ENCODE results near the gene KRT84.

The KRT84 gene

DNA sequence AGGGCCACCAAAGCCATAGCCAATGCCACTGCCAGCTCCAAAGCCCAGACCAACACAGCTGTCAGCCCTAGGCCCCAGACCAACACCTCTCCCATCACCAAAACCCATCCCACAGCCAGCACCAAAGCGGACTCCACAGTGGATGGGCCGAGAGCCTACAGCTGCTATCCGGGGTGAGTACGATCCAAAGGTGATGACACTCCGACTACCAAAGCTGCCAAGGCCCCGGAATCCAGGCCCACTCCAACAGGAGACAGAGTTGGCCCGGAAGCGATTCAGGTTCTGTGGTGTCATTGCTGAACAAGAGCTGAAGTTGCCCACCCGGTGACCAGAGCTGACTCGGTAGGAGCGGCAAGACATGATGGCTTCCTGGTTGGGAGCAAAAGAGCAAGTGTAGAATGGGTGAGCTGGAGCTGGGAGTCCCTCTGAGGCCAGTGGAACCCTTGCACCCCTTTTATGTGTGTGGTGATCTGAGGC, at the start of gene KRT84:
KRT84 (minus strand) TSS at position 427 of the 477 bp plus-strand sequence; CDS start at position 360, 67 bp downstream.
- no peak for DNase-seq

DNA sequence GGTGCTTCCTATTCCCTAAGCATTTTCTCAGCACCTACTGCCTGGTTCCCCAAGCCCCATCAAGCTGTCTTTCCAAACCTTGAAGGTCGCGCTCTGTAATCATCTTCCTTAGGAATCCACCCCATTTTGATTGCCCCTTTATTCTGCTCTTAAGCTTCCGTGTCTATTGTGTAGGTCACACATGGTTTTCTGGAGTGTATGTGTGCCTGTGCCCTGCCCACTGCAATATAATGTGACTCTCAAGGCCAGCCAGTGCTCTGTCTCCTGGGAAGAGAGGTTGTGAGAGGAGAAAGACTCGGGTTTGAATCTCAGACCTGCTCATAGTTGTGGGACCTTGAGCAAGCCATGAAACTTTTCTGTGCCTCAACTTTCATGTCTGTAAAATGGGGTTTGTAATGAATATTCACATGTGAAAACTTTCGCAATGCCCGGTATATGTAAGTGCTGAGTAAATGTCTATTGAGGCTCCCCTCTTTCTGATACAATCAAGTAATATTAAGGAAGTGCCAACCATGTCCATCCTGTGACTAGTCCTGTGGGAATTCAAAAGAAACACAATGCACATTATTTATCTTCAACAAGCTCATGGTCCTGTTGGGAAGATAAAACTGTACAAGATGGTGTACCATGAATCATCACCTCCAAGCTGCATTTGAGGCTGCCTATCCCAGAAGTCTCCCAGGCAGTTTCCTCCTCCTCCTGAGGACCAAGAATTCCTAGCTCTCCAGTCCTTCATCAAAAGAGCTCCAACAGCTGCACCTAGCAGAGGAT, 49.5 kb upstream of the KRT84 start:
- DNase-seq = no peak

- no peak for DNase-seq
Measured at GRCh38 chr12:52434081-52434733, 48.8 kb upstream of the KRT84 start, which contains the start of gene KRT75. Gene KRT75 (minus strand): TSS chr12:52434371. CDS start chr12:52434304, 67 bp downstream.

DNA sequence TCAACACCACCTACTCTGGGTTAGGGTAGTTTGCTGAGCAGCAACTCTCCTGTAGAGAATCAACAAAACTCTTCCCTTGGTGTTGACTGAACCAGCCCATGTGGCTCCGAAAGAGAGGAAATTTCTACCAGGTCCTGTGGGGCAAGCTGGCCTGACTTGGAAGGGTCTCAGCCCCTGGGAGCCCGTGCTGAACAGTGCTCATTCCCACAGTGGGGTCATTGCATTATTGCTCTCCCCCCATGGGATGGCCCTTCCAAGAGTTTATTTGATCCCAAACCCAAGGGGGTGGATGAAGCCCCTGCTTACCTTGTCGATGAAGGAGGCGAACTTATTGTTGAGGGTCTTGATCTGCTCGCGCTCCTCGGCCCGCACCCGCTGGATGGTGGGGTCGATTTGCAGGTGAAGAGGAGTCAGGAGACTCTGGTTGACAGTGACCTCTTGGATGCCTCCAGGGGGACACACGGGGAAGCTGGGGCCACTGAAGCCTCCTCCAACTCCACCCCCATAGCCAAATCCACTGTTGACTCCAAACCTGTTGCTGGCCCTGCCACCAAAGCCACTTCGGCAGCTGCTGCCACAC, 48.1 kb upstream of the KRT84 start:
- DNase-seq = no peak

GRCh38 chr12:52432559-52433207, 47.2 kb upstream of the KRT84 start:
- DNase-seq = no peak

DNA sequence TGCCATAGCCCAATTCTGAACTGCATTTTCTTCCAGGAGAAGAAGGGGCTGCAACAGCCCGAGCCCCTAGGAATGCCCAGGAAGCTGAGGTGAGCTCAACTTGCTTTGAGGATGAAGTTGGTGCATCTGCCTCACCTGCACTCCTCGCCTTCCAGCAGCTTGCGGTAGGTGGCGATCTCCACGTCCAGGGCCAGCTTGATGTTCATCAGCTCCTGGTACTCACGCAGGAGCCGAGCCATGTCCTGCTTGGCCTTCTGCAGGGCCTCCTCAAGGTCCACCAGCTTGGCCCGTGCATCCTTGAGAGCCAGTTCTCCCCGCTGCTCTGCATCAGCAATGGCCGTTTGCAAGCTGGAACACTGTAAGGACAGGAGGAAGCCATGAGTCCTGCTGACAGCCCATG, 42.7 kb upstream of the KRT84 start:
- no peak for DNase-seq

- no peak for DNase-seq
Measured at GRCh38 chr12:52427083-52427482, 41.6 kb upstream of the KRT84 start.

DNA sequence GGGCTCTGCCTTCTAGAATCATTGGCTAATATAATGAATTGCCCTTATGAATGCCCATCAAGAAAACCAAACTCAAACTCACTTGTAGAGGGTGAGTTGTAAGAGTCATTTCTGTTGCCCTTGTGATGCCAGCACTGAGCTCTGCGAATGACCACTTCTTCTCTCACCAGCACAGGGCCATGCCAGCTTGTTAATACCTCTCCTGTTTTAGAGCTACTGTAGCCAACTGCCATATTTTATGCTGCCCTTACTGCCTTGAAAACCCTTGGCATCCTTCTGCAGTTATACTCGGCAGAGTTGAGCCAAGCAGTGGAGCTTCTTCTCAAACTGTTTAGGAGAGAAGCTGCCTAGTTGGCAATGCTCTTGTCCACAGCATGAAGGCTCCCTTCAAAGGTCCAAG, 40.6 kb upstream of the KRT84 start:
- no peak for DNase-seq

DNA sequence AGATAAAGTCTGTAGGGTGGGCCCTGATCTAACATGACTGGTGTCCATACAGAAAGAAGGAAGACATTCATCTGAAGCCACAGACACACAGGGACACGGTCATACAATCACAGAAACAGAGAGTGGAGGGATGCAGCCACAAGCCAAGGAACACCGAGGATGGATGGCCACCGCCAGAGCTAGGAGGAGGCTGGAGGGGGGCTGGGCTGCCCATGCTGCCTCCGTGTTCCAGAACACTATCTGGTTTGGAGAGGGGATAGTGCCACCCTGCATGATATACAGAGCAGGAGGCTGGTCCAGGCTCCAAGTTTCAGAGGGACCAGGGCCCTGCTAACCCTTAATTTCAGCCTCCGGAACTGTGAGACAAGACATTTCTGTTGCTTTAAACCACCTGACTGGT, 40.0 kb upstream of the KRT84 start:
- no peak for DNase-seq

DNA sequence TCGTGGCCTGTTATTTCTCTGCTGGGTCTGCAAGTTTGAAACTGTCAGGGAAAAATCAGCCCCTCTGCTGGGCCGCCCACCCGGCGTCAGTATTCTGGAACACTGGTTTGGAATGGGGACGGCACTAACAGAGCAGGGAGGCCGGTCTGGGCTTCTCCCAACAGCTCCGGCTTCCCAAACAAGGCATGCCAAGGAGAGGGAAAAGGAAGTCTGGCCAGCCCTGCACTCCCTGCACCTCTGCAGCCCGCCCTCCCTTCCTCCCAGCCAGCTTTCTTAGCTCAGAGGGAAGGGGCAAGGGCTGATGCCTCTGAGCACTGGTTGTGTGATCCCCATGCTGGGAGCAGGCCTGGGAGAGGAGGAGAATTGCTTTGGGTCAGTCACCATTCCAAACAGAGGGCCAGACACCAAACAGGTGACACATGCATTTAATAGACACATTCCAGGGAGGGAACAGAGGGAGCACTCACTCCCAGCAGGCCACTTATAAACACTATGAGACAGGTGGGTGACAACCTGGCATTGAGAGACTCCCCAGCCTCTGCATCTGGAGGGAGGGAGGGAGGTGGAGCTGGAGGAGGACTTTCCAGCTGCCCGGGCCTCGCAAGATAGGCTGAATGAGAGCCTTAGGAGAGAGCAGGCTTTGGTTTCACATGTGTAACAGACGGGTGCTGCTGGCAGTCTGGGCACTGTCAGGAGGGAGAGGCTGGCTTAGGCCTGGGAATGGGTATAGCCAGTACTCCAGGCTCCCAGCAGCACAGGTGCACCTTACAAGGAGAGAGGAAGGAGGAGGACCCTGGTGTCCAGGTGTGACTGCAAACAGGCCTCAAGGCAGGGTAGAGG, 38.4 kb upstream of the KRT84 start:
- no peak for DNase-seq

DNA sequence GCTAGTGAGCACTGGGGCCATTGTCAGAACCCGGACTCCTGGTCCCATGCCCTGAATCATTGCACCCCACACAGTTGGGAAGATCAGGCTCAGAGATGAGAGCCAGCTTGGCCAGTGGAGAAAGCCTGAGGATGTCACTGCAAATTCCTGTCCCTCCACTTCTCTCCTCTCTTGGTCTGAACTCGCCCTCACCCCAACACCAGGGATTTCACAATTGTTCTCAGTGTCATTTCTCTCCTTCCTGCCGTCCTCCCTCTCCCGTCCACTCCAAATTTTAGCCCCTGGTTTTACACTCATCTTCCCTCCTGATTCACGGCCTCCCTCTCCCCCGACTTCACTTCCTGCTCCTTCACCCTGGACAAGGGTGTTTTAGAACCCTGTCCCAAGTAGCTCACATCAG, 37.6 kb upstream of the KRT84 start:
- no peak for DNase-seq

GRCh38 chr12:52419656-52420055, 34.2 kb upstream of the KRT84 start:
- DNase-seq = no peak

GRCh38 chr12:52418576-52419110, 33.2 kb upstream of the KRT84 start:
- no peak for DNase-seq

- DNase-seq = no peak
Measured at GRCh38 chr12:52417740-52418139, 32.3 kb upstream of the KRT84 start.

DNA sequence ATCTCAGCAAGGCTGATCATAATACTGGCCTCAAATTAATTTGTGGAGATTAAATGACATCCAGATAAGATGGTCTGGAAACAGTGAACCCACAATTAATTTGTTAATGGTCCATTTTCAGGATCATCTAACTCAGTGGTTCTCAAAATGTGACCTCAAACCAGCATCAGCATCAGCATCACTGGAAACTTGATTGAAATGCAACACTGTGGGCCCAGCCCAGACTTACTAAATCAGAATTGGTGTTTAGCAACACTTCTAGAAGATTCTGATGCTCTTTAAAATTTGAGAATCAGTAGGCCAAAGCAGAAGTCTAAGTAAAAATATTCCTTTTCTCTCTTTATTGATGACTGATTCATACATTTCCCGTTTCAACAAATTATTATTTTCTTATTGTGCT, 31.3 kb upstream of the KRT84 start:
- DNase-seq = no peak

GRCh38 chr12:52415870-52416750, 30.7 kb upstream of the KRT84 start:
- DNase-seq = no peak

DNA sequence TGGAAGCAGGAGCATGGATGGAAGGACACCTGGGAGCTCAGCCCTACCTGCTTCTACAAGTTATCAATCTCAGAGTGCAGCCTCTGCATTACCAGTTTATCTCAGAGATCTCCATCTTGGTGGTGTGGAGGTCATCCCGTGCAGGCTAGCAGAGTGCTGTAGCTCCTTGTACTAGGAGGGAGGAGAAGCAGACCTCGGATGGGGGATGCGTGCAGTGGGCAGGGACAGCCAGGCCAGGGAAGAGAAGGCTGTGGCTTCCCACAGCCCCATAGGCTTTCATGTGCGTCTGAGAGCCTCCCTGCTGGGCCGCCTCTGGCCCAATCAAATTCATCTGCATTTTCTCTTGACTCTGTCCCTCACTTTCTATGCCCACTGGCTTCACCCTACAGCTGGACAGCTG, 29.5 kb upstream of the KRT84 start:
- no peak for DNase-seq

- DNase-seq = no peak
Measured at GRCh38 chr12:52413782-52414345, 28.4 kb upstream of the KRT84 start.

DNA sequence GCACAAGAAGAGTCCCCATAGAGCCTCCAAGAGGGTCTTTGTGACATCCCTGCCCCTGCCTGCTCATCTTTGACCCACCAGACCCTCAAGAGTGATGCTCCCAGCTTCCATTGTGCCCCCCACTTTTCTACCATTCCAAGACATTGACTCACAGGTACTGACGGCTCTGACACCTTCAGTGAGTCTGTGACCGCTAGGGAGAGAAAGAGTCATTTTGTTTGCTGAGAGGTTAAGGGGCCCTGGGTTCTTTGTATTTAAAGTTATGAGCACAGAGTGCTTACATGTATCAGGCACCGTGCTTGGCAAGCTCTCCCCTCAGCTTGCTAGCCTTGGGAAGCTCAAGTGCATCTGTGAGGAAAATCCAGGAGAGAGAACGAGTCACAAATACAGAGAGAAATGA, 27.8 kb upstream of the KRT84 start:
- no peak for DNase-seq

- DNase-seq = no peak
Measured at GRCh38 chr12:52411815-52412214, 26.4 kb upstream of the KRT84 start.
